DOHH2 (cell line): ENCODE measurements around the gene ZNF391.

ENCODE experiments used
- CTCF ChIP-seq: fragments of 200-600 bp; sonication (generic); IDR thresholded peaks from one replicate; pipeline ENCODE4 v1.5.1; 2014; ENCODE audit warnings: antibody characterized with exemption, mild to moderate bottlenecking, low read depth, low read length; ENCODE audit not compliant: poor library complexity, severe bottlenecking
- EZH2phosphoT487 ChIP-seq: fragments of 200-600 bp; sonication (generic); IDR thresholded peaks from 2 replicates; pipeline ENCODE4 v1.6.1; 2017; ENCODE audit warnings: borderline replicate concordance, mild to moderate bottlenecking, antibody characterized with exemption, low read length, moderate library complexity, mixed read lengths

DNA sequence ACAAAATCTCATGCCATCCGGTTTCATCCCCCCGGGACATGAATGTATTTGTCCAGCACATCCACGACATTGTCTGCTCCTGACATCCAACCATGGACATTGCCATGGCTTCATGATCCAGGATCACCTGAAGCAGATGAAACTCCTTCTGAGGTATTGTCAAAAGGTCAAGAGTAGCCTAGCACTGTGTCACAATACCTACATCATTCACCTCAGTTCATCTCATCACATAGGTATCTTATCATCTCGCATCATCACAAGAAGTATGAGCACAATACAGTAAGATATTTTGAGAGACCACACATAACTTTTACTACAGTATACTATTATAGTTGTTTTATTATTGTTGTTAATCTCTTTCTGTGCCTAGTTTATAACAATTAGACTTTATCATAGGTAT lies 50.8 kb downstream of the ZNF391 start:
- TF ChIP-seq CTCF (no peak), EZH2phosphoT487 (no peak)
